ENCODE measurements around the gene KANSL1L.
A peak's percentile ranks its signal among the peaks of the same experiment; 100 is the strongest.
"Not testable (repeated sequence)": the region's sequence is repeated elsewhere in the genome, so short reads cannot be mapped to it uniquely, and the experiment has no call there.

KANSL1L gene

GRCh38 chr2:210177769-210178168 lies 6.6 kb upstream of the KANSL1L start:
- no peak for DNase-seq

DNA sequence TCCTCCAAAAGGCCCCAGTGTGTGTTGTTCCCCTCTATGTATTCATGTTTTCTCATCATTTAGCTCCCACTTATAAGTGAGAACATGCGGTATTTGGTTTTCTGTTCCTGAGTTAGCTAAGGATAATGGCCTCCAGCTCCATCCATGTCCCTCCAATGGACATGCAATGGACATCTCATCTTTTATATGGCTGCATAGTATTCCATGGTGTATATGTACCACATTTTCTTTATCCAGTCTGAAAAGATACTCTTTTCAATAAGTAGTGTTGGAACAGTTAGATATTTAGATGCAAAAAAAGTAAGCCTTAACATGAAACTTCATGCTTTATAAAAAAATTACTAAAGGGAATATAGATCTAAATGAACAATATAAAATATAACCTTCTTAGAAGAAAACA lies 5.9 kb upstream of the KANSL1L start:
- not testable (repeated sequence) for DNase-seq

DNA sequence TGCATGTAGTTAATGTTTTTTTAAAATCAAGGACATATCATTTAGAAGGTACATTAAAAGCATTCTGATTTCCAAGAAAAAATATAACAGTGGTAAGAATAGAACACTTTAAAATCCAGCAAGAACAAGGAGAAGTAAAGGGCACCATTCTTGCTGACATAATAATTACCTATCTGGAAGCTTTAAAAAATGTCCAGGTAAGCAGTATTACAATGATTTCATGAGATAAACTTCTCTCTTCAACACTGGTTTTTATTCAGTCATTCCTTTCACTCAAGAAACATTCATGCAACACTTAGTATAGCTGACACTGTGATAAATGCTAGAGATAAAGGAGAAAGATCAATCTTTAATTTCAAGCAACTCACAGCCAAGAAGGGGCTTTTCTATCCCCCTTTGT lies 2.9 kb upstream of the KANSL1L start:
- no peak for DNase-seq

- no peak for DNase-seq
These were observed 988 bp upstream of the KANSL1L start for GRCh38 chr2:210172219-210172575.

DNA sequence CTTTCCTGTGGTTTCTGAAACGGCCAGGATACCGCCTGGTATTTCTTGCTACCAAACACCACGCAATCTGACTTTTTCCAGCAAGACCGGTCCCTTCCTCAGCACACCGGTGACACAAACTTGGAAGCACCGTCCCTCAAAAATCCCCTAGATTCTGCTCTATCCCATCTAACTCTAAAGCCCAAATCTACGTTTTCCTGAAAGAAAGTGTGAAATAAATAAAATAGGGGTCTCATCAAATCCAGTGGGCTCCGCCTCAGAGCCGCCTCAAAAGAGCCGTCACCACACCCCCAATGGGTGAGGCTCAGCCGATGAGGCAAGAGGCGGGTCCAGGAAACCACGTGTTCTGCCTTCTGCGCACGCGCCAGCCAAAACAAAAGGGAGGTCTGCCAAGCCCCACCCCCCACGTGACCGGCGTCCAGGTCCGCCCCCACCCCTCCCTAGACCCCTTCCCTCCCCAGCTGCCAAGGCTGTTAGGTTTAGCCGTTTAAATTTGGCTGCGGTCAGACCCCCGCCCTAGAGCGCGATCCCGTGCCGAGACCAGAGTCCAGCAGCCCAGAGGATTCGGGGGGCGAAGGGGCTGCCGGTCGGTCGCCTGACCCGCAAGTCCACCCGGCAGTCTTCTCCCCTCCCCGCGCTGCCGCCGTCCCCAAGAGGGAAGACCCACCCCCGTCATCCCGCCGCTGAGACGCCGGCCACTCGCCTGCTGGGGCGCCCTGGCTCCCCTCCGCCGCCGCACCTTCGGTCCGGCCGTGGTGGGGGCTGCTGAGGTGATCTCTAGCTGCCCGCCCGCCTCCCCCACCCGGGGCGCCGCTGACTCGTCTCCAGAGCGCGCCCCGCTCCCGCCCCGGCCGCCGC lies 534 bp downstream of the KANSL1L start:
- DNase-seq: peak; percentile 96

DNA sequence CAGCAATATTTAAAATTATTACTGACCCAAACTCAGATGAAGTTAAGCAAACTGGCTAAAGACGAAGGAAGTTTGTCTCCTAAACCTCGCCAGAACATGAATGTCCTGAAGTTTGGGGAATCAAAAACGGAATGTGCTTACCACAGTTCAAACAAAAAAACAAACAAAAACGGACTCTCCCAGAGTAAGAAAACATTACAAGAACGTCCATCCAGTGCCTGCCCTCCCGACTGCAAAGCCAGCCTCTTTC lies 1.1 kb downstream of the KANSL1L start:
- no peak for DNase-seq

DNA sequence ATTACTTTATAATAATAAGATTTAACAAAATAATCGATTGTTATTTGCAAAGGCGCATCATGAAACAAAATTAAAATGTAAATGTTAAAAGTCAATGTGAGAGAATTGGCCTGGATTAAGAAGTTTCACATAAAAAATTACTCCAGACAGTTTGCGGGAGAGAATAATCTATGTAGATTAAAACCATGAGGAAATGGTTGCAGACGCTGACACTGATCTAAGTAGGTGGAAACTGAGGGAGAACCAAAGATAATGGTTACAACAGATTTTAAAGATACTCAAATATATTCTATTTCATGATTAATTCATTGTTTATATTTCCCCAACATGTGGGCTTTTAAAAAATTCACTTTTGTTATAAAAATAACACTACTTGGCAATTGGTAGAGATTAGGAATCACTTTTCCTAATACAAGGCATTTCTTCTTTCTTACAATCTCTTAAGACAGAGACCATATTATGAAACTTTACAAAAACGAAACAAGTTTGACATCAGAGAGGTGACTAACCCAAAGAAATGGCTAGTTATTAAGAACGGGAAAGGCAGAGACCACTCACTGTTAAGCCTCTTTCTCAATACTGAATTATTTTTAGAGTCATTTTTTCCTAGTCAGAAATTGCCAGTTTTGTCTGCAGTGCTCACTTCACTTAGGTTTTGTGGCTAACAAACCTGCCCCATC lies 1.6 kb downstream of the KANSL1L start:
- DNase-seq: no peak

DNA sequence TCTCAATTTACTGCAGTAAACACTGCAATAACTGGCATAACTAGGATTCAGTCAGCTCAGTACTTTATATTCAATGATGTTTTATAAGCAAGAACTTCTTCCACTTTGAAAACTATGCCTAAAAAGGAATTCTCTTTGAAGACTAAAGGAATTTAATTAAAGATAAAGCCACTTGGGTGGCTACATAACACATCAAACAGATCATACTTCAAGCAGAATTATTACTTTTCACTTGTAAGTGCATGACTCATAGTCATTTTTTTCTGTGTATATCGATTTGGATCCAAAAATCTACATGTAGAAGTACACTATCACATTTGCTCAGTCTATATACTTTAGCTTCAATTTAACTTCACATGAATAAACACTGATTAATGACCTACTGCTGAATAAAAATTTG lies 4.0 kb downstream of the KANSL1L start:
- DNase-seq: no peak

GRCh38 chr2:210162466-210163124 lies 8.6 kb downstream of the KANSL1L start:
- DNase-seq: no peak

GRCh38 chr2:210159059-210159458 lies 12.2 kb downstream of the KANSL1L start:
- no peak for DNase-seq

DNA sequence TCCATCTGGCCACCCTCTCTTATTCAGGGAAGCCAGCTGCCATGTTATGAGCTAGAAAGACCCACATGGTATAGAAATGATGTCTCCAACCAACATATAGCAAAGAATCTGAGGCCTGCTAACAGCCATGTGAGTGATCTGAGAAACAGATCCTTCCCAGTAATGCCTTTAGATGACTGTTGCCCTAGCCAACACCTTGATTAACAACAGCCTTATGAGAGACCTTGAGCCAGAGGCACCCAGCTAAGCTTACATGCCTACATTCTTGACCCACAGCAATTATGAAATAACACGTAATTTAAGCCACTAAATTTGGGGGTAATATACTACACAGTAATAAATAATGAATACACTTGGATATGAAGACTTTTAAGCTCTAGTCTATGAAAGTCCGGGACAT lies 13.0 kb downstream of the KANSL1L start:
- DNase-seq: peak; percentile 55

GRCh38 chr2:210157526-210157925 lies 13.7 kb downstream of the KANSL1L start:
- no peak for DNase-seq

GRCh38 chr2:210147614-210148013 lies 23.6 kb downstream of the KANSL1L start:
- DNase-seq: no peak

GRCh38 chr2:210132239-210132638 lies 39.0 kb downstream of the KANSL1L start:
- no peak for DNase-seq

DNA sequence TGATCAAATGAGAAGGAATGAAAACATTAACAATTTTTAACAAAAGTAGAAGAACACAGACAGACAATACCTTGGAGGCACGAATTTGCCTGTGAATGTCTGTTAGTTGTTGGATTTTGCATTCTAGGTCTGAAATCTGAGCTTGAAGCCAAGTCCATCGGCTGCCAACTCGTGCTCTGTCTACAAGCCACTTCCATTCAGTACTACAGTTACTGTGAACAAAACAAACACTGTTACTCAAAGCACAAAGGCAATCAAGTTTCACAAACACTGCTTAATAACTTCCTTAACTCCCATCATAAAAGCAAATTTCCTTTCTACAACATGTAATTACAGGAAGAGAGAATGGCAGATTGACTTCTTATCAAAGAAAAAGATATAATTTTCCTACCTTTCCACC lies 42.2 kb downstream of the KANSL1L start:
- DNase-seq: no peak

DNA sequence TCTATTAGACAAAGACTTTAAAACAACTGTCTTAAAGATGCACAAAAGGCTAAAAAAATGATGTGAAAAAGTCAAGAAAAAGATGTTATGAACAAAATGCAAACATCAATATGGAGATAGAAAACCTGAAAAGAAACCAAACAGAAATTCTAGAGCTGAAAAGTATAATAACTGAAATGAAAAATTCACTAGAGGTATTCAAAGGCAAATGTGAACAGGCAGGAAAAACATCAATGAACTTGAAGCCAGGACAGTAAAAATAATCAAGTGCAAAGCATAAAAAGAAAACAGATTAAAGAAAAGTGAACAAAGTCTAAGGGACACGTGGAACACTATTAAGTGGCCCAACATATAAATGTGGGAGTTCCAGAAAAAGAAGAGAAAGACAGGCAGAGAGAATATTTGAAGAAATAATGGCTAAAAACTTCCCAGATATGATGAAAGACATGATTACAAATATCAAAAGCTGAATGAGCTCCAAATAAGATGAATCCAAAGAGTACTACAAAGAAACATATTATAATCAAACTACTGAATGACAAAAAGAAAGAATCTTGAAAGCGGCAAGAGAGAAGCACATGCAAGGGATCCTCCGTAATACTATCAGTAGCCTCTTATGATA lies 57.5 kb downstream of the KANSL1L start:
- DNase-seq: no peak

DNA sequence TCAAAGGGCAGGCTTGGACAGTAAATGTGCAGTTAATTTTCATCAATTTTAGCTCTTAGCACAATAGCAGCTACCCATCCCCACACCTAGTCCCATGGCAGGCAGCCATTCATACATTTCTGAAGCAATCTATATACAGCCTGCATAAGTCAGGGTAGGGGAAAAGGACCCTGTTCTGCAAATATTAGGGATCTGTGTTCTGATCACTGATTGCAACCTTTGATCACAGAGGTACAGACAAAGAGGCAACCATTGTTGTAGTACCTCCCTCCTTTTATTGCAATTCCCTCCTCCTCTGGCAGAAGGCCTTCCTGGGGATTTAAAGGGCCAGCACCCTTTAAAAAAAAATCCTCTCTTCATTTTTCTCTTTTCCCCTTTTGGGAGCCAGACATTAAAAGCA lies 58.3 kb downstream of the KANSL1L start:
- no peak for DNase-seq

- peak; percentile 42 for DNase-seq
These were observed 71.3 kb downstream of the KANSL1L start for GRCh38 chr2:210099940-210100339.

- DNase-seq: no peak
These were observed 76.4 kb downstream of the KANSL1L start for GRCh38 chr2:210094787-210095186.

- DNase-seq: no peak
These were observed 78.4 kb downstream of the KANSL1L start for GRCh38 chr2:210092791-210093190.

- DNase-seq: no peak
These were observed 84.3 kb downstream of the KANSL1L start for GRCh38 chr2:210086930-210087329.

- DNase-seq: no peak
These were observed 84.9 kb downstream of the KANSL1L start for GRCh38 chr2:210086292-210086691.

DNA sequence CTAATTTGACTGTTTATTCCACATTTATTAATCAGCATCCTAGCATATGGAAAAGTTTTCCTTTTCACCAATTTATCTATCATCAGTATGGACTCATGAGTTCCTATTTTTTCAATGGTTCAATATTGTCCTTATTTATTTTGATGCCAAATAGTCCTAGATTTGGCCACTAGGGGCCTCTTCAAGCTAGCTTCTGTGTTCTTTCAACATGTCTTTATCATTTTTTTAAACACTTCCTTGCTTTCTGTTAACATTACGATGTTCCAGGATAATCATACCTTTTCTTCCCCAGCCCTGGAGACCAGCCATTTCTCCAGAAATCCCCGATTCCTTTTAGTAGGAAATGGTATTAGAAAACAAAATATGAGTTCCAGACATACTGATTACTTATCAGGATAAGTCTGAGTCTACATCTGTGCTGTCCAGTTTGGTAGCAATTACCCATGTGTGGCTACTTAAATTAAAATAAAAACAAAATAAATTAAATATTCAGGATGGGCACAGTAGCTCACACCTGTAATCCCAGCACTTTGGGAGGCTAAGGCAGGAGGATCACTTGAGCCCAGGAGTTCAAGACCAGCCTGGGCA lies 98.2 kb downstream of the KANSL1L start:
- DNase-seq: peak; percentile 8
